Brain microvascular endothelial cell (primary cell): ENCODE data around the gene LUC7L.
"Not testable (repeated sequence)": the region's sequence is repeated elsewhere in the genome, so short reads cannot be mapped to it uniquely, and the experiment has no call there.

Experiments used
- DNase-seq: peaks from one replicate; pipeline ENCODE4 v3.0.0-alpha.2; 2020
- H3K27ac ChIP-seq: fragments of 250-450 bp; sonication (Bioruptor Pico); 2 replicates; pipeline ENCODE4 v1.5.1; 2020; ENCODE audit warnings: mild to moderate bottlenecking, moderate library complexity
- H3K27me3 ChIP-seq: fragments of 250-450 bp; sonication (Bioruptor Pico); replicated peaks from 2 replicates; pipeline ENCODE4 v1.5.1; 2020; ENCODE audit warnings: mild to moderate bottlenecking
- H3K36me3 ChIP-seq: fragments of 250-450 bp; sonication (Bioruptor Pico); replicated peaks from 2 replicates; pipeline ENCODE4 v1.5.1; 2020; ENCODE audit warnings: mild to moderate bottlenecking
- H3K4me3 ChIP-seq: 2 replicates; pipeline ENCODE4 v1.5.1; 2011; ENCODE audit warnings: low read depth, mild to moderate bottlenecking, control low read depth, low read length, moderate library complexity
- CTCF ChIP-seq: IDR thresholded peaks from 2 replicates; pipeline ENCODE4 v1.5.1; 2011; ENCODE audit warnings: low read depth, mild to moderate bottlenecking, moderate library complexity, low read length, control low read depth, inconsistent platforms; ENCODE audit errors: missing control alignments
- in situ Hi-C: cut with HindIII; loops from 2 replicates; pipeline ENCODE4 v1.10.0; 2017; ENCODE audit warnings: low sequenced_read_pairs, low pct_ligation_motif_present

Gene LUC7L

DNA sequence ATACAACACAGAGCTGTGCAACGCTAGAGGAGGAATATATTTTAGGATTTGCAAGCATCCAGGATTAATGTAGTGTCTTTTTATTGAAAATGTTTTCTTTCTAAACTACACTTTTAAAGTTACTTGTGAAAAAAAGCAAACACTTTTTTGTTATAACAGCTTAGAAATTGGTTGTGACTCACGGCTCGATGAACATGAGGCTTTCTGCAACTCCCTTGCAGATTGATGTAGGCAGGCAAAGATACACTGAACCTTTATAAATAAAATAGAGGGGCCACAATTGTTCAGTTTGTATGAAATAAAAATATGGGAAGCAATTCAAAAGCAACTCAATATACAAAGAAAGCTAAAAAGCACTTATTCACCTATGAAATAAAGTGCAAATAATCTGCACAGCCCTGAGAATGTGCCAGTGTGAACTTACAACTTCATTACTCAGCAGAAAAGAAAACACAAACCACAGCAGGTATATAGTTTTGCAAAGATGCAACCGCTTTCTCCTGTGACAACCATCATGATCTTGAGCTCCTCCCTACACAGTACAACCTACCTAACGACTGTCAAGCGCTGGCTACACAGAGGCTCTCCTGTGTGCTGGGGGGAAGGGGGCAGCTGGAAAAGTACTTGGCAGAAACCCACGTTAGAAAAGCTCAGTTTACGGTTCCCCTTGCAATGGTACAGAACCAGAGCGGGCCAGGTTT lies 948 bp downstream of the LUC7L start:
- in situ Hi-C loops = no loop called here
- Histone ChIP-seq H3K27ac (peak overlapping the region; percentile 96), H3K27me3 (no peaks in the 10 kb centered on the region), H3K36me3 (peaks cover 37% of the 10 kb centered on the region), H3K4me3 (peak overlapping the region; percentile 94)
- no peak for TF ChIP-seq CTCF
- DNase-seq = peak; percentile 7

DNA sequence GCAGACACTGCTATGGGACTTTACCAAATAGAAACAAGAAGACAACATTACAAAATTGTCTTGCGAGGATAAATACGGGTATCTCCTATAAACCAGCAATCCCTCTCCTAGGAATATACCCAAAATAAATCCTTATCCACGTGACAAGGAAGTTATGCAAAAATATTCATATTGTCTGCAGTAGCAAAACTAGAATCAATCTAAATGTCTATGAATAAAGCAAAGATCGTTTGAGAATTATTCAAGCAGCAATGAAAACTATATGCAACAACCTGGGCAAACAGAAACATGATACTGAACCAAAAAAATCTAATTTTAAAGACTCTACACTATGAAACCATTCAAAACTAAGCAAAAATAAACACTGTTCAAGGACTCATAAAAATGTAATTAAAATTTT lies 9.2 kb downstream of the LUC7L start:
- DNase-seq = no peak
- Histone ChIP-seq H3K27ac (no peak overlapping the region), H3K36me3 (peaks cover 77% of the 10 kb centered on the region), H3K27me3 (no peaks in the 10 kb centered on the region), H3K4me3 (no peak overlapping the region)
- no peak for TF ChIP-seq CTCF
- in situ Hi-C loops = no loop called here

- DNase-seq = peak; percentile 24
- Histone ChIP-seq H3K27me3 (no peaks in the 10 kb centered on the region), H3K36me3 (peaks cover 74% of the 10 kb centered on the region), H3K27ac (no peak overlapping the region), H3K4me3 (no peak overlapping the region)
- in situ Hi-C loops = no loop called here
- no peak for TF ChIP-seq CTCF
These were observed 16.2 kb downstream of the LUC7L start for GRCh38 chr16:212999-213398.

- H3K27me3 ChIP-seq, in situ Hi-C loops, DNase-seq, H3K27ac ChIP-seq, H3K4me3 ChIP-seq: not testable (repeated sequence)
- peaks cover 75% of the 10 kb centered on the region for H3K36me3 ChIP-seq
These were observed 17.5 kb downstream of the LUC7L start for GRCh38 chr16:211631-212180.

DNA sequence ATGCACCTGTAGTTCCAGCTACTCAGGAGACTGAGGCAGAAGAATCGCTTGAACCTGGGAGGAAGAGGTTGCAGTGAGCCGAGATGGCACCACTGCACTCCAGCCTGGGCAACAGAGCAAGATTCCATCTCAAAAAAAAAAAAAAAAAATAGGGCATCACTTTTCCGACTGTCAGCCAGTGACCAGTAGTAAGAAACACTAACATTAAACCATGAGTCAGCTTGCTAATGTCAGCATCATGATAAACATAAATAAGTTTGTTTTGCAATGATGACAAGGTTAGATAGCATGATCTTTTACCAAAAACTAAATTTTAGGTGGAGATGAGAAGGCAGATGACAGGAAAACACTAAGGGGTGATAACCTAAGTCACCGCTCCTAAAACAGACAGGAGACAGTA lies 19.9 kb downstream of the LUC7L start:
- H3K27ac ChIP-seq, H3K4me3 ChIP-seq, H3K27me3 ChIP-seq, in situ Hi-C loops, DNase-seq: not testable (repeated sequence)
- peaks cover 85% of the 10 kb centered on the region for H3K36me3 ChIP-seq

GRCh38 chr16:204046-204445 lies 25.2 kb downstream of the LUC7L start:
- H3K4me3 ChIP-seq, H3K27ac ChIP-seq, H3K27me3 ChIP-seq, DNase-seq, in situ Hi-C loops: not testable (repeated sequence)
- H3K36me3 ChIP-seq = peaks cover 79% of the 10 kb centered on the region

DNA sequence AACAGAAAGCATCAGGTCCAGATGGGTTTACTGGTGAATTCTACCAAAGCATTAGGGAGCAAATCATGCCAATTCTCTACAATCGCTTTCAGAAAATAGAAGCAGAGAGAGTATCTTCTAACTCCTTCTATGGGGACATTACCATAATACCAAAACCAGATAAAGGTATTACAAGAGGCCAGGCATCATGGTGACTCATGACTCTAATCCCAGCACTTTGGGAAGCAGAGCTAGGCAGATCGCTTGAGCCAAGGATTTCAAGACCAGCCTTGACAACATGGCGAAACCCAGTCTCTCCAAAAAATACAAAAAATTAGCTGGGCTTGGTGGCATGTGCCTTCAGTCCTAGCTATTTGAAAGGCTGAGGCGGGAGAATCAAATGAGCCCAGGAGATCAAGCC lies 26.0 kb downstream of the LUC7L start:
- H3K4me3 ChIP-seq = no peak overlapping the region
- peaks cover 80% of the 10 kb centered on the region for H3K36me3 ChIP-seq
- no peak for DNase-seq
- H3K27me3 ChIP-seq = no peaks in the 10 kb centered on the region
- no peak for TF ChIP-seq CTCF
- in situ Hi-C loops = no loop called here
- H3K27ac ChIP-seq = no peak overlapping the region
